OCI-LY1 (cell line): Measurements from ENCODE around the gene FATE1.

Experiments used
- H2AFZ ChIP-seq: fragments of 200-600 bp; sonication (generic), shearing (Covaris generic); 2 replicates; pipeline ENCODE4 v1.6.0; 2014; ENCODE audit warnings: antibody characterized with exemption, mild to moderate bottlenecking, low read length
- H3F3A ChIP-seq: fragments of 200-600 bp; sonication (generic), shearing (Covaris generic); 2 replicates; pipeline ENCODE4 v1.6.0; 2014; ENCODE audit warnings: mild to moderate bottlenecking, antibody characterized with exemption, low read length, moderate library complexity; ENCODE audit not compliant: insufficient read depth
- H3K27ac ChIP-seq: fragments of 200-600 bp; sonication (generic); 2 replicates; pipeline ENCODE4 v1.5.1; 2014; ENCODE audit warnings: low read length, mixed run types, mild to moderate bottlenecking, low read depth; ENCODE audit not compliant: poor library complexity, severe bottlenecking
- H3K27me3 ChIP-seq: fragments of 200-600 bp; sonication (generic); 2 replicates; pipeline ENCODE4 v1.6.0; 2014; ENCODE audit warnings: antibody characterized with exemption, mild to moderate bottlenecking, low read length, moderate library complexity; ENCODE audit not compliant: insufficient read depth
- H3K36me3 ChIP-seq: fragments of 200-600 bp; sonication (generic); 2 replicates; pipeline ENCODE4 v1.6.1; 2014; ENCODE audit warnings: mild to moderate bottlenecking, antibody characterized with exemption, low read length, moderate library complexity, mixed read lengths; ENCODE audit not compliant: insufficient read depth
- H3K4me1 ChIP-seq: fragments of 200-600 bp; sonication (generic); 2 replicates; pipeline ENCODE4 v1.5.1; 2014; ENCODE audit warnings: mild to moderate bottlenecking, low read length, moderate library complexity; ENCODE audit not compliant: insufficient read depth, severe bottlenecking
- H3K4me2 ChIP-seq: fragments of 200-600 bp; sonication (generic), shearing (Covaris generic); 2 replicates; pipeline ENCODE4 v1.6.1; 2014; ENCODE audit warnings: low read length
- H3K4me3 ChIP-seq: fragments of 200-600 bp; sonication (generic); 2 replicates; pipeline ENCODE4 v1.5.1; 2014; ENCODE audit warnings: low read length, low read depth, mild to moderate bottlenecking, mixed read lengths; ENCODE audit not compliant: poor library complexity, severe bottlenecking
- H3K79me2 ChIP-seq: fragments of 200-600 bp; shearing (Covaris generic); 2 replicates; pipeline ENCODE4 v1.6.1; 2016; ENCODE audit warnings: mixed run types, low read length, mixed read lengths; ENCODE audit not compliant: insufficient read depth
- H3K9ac ChIP-seq: fragments of 200-600 bp; sonication (generic), shearing (Covaris generic); 2 replicates; pipeline ENCODE4 v1.6.1; 2014; ENCODE audit warnings: mild to moderate bottlenecking, low read length, mixed read lengths
- H3K9me2 ChIP-seq: fragments of 200-600 bp; sonication (generic), shearing (Covaris generic); 2 replicates; pipeline ENCODE4 v1.6.1; 2014; ENCODE audit warnings: low read depth, mild to moderate bottlenecking, low read length, mixed read lengths
- H3K9me3 ChIP-seq: fragments of 200-600 bp; shearing (Covaris generic); 2 replicates; pipeline ENCODE4 v1.6.1; 2014; ENCODE audit warnings: low read length, mixed read lengths
- H4K20me1 ChIP-seq: fragments of 200-600 bp; sonication (generic), shearing (Covaris generic); 2 replicates; pipeline ENCODE4 v1.6.0; 2016; ENCODE audit warnings: mild to moderate bottlenecking, low read length; ENCODE audit not compliant: insufficient read depth
- CTCF ChIP-seq: fragments of 200-600 bp; sonication (generic), shearing (Covaris generic); IDR thresholded peaks from 2 replicates; pipeline ENCODE4 v1.5.1; 2017; ENCODE audit warnings: mild to moderate bottlenecking, antibody characterized with exemption, low read length, moderate library complexity, mixed read lengths
- EZH2 ChIP-seq: fragments of 200-600 bp; sonication (generic), shearing (Covaris generic); IDR thresholded peaks from 2 replicates; pipeline ENCODE4 v1.8.0; 2017; ENCODE audit warnings: borderline replicate concordance, mixed run types, mild to moderate bottlenecking, antibody characterized with exemption, low read length, moderate library complexity, mixed read lengths

FATE1 gene

GRCh38 chrX:151702026-151702714, 13.7 kb upstream of the FATE1 start:
- Histone ChIP-seq H3K4me3 (no peak overlapping the region), H4K20me1 (no peaks in the 10 kb centered on the region), H3K36me3 (no peaks in the 10 kb centered on the region), H3K9me2 (no peaks in the 10 kb centered on the region), H3F3A (no peaks in the 10 kb centered on the region), H3K4me1 (no peaks in the 10 kb centered on the region), H3K9ac (no peak overlapping the region), H2AFZ (no peak overlapping the region), H3K9me3 (no peaks in the 10 kb centered on the region), H3K79me2 (no peaks in the 10 kb centered on the region), H3K27ac (no peak overlapping the region), H3K4me2 (no peak overlapping the region), H3K27me3 (no peaks in the 10 kb centered on the region)
- TF ChIP-seq CTCF (no peak), EZH2 (no peak)

- no peak for TF ChIP-seq EZH2
- no peak for TF ChIP-seq CTCF
- no peak overlapping the region for H3K4me2 ChIP-seq
- no peak overlapping the region for H2AFZ ChIP-seq
- H3K9me3 ChIP-seq: no peaks in the 10 kb centered on the region
- H3F3A ChIP-seq: no peaks in the 10 kb centered on the region
- H3K4me3 ChIP-seq: no peak overlapping the region
- H3K9ac ChIP-seq: no peak overlapping the region
- H3K79me2 ChIP-seq: no peaks in the 10 kb centered on the region
- no peaks in the 10 kb centered on the region for H3K36me3 ChIP-seq
- no peaks in the 10 kb centered on the region for H3K9me2 ChIP-seq
- no peak overlapping the region for H3K27ac ChIP-seq
- H3K4me1 ChIP-seq: no peaks in the 10 kb centered on the region
- H4K20me1 ChIP-seq: no peaks in the 10 kb centered on the region
- H3K27me3 ChIP-seq: no peaks in the 10 kb centered on the region
These were observed 13.0 kb upstream of the FATE1 start for GRCh38 chrX:151702741-151703340.

GRCh38 chrX:151703487-151703886, 12.3 kb upstream of the FATE1 start:
- no peak overlapping the region for H3K27ac ChIP-seq
- H3K9ac ChIP-seq: no peak overlapping the region
- H3K9me3 ChIP-seq: no peaks in the 10 kb centered on the region
- no peaks in the 10 kb centered on the region for H3K27me3 ChIP-seq
- H3K9me2 ChIP-seq: no peaks in the 10 kb centered on the region
- H3K4me1 ChIP-seq: no peaks in the 10 kb centered on the region
- H3K36me3 ChIP-seq: no peaks in the 10 kb centered on the region
- no peak overlapping the region for H3K4me3 ChIP-seq
- no peak overlapping the region for H2AFZ ChIP-seq
- H3F3A ChIP-seq: no peaks in the 10 kb centered on the region
- no peak overlapping the region for H3K4me2 ChIP-seq
- no peak for TF ChIP-seq EZH2
- no peaks in the 10 kb centered on the region for H4K20me1 ChIP-seq
- no peaks in the 10 kb centered on the region for H3K79me2 ChIP-seq
